GM08714 (cell line): ENCODE measurements around the gene HPD.
"Not testable (repeated sequence)": the region's sequence is repeated elsewhere in the genome, so short reads cannot be mapped to it uniquely, and the experiment has no call there.

Experiments used
- H3K4me3 ChIP-seq: fragments of 200-500 bp; sonication (Bioruptor generic); 2 replicates; pipeline ENCODE4 v1.5.1; 2014; ENCODE audit warnings: mild to moderate bottlenecking, low read length, inconsistent platforms
- ZNF274 ChIP-seq: IDR thresholded peaks from 2 replicates; pipeline ENCODE4 v1.6.1; 2012; ENCODE audit warnings: mild to moderate bottlenecking, low read depth, low read length

HPD gene

GRCh38 chr12:121875582-121875981 lies 16.9 kb upstream of the HPD start:
- no peak for TF ChIP-seq ZNF274
- H3K4me3 ChIP-seq, result no peak overlapping the region

- TF ChIP-seq ZNF274, result no peak
- no peak overlapping the region for H3K4me3 ChIP-seq
Observed at GRCh38 chr12:121874071-121874470, 15.4 kb upstream of the HPD start.

DNA sequence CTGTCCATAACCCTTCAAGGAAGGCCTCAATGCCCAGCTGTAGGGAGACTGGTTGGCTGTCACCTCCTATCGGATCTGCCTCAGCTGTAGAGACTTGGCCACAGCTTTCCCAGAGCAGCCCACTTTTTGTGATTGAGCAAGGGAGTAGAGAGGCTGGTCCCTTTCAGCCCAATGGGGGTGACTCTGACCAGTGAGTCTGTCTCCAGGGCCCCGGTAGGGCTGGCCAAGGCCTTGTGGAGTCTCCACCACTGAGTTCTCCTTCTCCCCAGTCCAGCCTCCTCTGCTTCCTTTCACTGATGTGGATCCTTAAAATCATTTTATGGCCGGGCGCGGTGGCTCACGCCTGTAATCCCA lies 14.5 kb upstream of the HPD start:
- TF ChIP-seq ZNF274, result no peak
- no peak overlapping the region for H3K4me3 ChIP-seq

DNA sequence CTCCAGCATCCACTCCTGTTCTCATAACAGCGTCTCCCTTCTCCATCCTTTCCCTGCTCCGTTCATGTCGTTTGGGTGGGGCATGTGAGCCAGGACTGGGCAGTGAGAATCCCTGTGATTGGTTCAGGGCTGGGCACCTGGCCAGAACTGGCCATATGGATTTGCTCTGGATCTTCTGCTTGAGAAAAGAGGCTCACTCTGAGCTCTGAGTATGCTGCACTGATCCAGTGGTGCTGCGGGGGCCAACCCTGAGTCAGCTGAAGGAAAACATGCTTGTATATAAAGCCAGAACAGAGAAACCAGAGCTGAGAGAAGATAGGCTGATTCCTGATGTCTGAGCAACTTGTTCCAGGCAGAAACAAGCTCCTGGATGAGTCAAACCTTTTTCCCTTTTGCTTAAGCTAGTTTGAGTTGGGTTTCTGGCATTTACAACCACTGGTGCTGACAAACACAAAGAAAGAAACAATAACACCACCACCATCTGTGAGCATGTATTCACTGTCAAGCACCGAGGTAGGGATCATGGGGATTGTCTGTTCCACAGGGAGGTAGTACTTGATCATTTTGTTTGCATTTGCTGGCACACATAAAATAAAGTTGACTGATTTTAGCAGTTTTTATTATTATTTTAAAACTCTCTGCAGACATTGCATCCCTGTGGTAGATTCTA lies 14.0 kb upstream of the HPD start:
- H3K4me3 ChIP-seq, result no peak overlapping the region
- no peak for TF ChIP-seq ZNF274

DNA sequence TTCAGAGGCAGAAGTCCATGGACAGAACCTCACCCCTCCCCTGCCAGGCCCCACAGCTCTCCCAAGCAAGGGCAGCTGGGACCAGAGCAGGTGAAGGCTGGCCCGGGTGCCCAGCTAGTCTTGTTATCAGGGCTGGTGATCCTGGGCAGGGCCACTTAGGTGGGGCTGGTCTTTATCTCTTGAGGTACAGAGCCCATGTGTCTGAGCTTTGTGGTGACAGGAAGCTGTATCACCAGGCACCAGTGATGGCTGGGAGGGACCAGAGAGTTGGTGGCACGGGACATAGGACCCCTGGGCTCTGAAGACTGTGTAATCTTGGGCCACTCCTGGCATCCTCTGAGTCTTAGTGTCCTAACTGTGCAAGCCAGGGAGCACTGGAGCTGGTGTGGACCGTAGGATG lies 12.8 kb upstream of the HPD start:
- TF ChIP-seq ZNF274, result no peak
- H3K4me3 ChIP-seq, result no peak overlapping the region

DNA sequence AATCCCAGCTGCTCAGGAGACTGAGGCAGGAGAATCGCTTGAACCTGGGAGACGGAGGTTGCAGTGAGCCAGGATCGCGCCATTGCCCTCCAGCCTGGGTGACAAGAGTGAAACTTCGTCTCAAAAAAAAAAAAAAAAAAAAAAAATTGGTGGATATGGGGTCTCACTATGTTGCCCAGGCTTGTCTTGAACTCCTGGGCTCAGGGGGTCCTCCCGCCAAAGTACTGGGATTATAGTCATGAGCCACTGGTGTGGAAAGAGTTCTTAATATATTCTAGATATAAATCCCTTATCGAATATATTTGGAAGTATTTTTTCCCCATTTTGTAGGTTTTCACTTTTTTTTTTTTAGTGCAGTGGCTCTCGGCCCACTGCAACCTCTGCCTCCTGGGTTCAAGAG lies 10.6 kb upstream of the HPD start:
- not testable (repeated sequence) for H3K4me3 ChIP-seq

DNA sequence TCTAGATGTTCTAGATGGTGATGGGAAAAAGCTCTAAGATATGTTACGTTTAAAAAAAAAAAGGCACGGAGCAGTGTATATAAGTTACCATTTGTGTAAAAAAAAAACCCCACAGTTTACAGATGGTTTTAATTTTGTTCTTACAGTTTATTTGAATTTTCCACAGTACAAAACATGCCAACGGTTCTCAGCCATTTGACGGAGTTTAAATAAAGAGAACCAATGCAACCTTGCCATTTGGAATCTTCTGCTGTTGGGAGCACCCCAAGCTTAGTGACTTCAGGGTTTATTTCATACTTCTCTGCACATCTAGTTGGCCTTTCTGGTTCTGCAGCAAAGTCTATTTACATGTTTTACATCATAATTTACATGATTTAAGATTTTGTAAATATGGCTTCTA lies 7.7 kb upstream of the HPD start:
- TF ChIP-seq ZNF274, result no peak
- H3K4me3 ChIP-seq, result no peak overlapping the region

DNA sequence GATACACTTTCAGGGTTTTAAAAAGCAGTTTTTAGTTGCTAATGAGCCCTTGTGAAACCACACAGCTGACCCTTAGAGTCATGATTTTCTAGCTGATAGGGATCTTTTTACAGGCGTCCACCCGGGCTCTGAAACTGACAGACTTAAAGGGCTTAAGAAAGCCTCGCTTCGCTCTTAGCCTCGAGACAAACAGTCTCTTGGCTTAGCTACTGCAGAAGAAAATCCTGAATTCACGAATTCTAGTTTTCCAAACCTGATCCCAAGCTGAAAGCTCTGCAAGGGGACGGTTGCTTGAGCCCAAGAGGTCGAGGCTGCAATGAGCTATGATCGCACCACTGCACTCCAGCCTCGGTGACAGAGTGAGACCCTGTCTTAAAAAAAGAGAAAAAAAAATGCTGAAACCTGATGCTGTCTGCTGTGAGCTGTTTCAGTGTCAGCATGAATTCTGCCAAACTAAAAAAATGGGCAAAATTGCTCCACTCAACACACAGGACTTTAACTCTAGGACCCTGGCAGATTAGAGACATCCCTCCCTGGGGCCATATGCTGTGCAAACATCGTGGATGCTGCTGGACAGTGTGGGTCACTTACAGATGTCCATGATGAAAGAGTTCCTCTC lies 3.1 kb upstream of the HPD start:
- H3K4me3 ChIP-seq, result no peak overlapping the region
- TF ChIP-seq ZNF274, result no peak

- not testable (repeated sequence) for H3K4me3 ChIP-seq
Observed at GRCh38 chr12:121860699-121861098, 2.0 kb upstream of the HPD start.

GRCh38 chr12:121860257-121860656 lies 1.6 kb upstream of the HPD start:
- no peak overlapping the region for H3K4me3 ChIP-seq
- TF ChIP-seq ZNF274, result no peak

DNA sequence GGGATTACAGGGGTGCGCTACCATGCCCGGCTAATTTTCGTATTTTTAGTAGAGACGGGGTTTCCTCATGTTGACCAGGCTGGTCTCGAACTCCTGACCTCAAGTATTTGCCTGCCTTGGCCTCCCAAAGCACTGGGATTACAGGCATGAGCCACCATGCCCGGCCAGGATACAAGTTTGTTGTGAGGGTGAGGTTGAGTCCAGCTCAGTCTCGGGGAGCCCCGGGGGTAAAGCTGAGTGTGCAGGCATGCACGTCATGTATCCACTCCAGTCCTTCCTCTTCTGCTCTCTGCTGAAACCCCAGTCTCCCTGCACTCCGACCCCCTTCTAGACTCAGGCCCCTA lies 369 bp downstream of the HPD start:
- H3K4me3 ChIP-seq, result no peak overlapping the region
- no peak for TF ChIP-seq ZNF274

DNA sequence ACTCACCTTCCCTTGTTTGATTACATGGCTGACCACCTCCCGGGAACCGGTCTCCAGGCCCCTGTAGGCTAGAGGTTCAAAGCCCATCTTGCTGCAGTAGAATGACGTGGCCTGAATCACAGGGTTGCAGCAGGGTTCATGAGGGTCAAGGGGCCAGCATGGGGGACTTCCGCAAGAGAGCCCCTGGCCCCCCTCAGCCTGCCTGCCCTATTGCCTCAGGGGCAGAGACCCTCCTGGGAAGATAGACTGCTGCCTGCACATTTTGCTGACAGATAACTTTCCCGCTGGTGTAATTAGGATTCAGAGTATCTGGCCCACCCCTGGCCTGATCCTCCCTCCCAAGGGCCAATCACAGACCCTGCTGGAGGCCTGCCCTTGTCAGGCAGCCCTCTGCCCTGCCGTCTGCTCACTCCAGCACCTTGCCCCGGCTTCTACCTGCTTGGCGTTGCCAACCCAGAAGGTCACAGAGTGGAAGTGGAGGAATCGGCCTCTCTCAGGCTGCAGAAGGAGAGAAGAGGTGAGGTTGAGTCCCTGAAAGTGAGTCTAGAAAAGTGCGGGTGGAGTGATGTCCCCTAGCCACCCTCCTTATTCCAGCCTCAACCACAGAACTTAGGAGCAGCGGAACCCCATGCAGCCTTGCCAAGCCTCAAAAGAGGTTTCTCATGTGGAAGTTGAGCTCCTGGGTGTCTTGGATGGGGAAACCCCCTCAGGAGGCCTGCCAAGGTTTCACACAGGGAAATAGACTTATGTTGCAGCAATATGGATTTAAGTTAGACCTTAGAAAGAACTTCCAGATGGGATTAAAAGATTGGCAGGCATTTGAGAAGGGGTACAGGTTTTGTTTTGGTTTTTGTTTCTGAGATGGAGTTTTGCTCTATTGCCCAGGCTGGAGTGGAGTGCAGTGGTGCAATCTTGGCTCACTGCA lies 1.1 kb downstream of the HPD start:
- no peak overlapping the region for H3K4me3 ChIP-seq
- no peak for TF ChIP-seq ZNF274

- H3K4me3 ChIP-seq, result not testable (repeated sequence)
Observed at GRCh38 chr12:121852392-121852791, 6.3 kb downstream of the HPD start.

GRCh38 chr12:121849665-121850064 lies 9.0 kb downstream of the HPD start:
- no peak overlapping the region for H3K4me3 ChIP-seq

DNA sequence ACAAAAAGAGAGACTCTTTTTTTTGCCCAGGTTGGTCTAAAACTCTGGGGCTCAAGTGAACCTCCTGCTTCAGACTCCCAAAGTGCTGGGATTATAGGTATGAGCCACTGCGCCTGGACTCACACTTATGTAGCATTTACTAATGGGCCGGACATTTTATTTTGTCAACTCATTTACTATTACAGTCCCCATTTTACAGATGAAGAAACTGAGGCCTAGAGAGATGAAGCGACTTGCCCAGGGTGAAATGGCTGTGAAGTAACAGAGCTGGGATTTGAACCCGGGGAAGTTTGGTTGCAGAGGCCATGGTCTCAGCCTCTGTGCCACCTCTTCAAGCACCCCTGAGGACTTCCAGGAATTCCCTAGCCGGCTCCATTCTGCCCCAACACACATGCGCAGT lies 9.4 kb downstream of the HPD start:
- no peak overlapping the region for H3K4me3 ChIP-seq
- TF ChIP-seq ZNF274, result no peak

More at GRCh38 chr12:121849665-121850064, 9.0 kb downstream of the HPD start:
- no peak for TF ChIP-seq ZNF274
